Cerebellar nuclear complex (tissue), 1 donor: Measurements from ENCODE around the gene PURA.

Experiments
- DNase-seq, 2 experiments: peaks; one replicate each; lab custom pipeline; 2025; lab: John Stamatoyannopoulos, UW

The PURA gene

GRCh38 chr5:140109759-140110645, 3.9 kb upstream of the PURA start:
- no peak for DNase-seq

GRCh38 chr5:140110646-140110957, 3.3 kb upstream of the PURA start:
- DNase-seq = no peak

GRCh38 chr5:140111011-140111858, 2.7 kb upstream of the PURA start:
- no peak for DNase-seq

GRCh38 chr5:140111859-140112551, 1.9 kb upstream of the PURA start:
- no peak for DNase-seq

DNA sequence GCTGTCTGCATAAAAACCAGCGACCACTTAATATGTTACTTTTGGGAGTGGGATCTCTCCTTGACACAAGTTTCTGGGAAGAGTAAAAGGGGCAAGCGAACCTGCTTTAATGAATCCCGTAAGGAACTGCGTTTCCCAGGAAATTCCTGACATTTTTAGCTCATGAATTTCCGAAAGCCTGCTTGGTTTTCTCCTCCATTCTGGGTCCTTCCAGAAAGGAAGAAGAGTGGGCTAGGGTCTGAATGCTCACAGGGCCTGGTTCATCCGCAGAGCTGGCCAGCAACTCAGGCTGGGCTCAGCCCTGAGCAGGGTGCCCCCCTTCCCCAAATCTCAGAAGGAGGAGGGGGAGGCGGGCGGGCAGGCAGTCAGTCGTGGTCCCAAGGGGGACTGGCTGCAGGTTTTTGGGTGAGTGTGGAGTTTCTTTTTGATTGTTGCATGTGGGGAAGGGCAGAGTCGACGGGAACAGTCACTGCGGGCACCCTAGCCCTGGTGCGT, 1.2 kb upstream of the PURA start:
- DNase-seq = no peak

DNA sequence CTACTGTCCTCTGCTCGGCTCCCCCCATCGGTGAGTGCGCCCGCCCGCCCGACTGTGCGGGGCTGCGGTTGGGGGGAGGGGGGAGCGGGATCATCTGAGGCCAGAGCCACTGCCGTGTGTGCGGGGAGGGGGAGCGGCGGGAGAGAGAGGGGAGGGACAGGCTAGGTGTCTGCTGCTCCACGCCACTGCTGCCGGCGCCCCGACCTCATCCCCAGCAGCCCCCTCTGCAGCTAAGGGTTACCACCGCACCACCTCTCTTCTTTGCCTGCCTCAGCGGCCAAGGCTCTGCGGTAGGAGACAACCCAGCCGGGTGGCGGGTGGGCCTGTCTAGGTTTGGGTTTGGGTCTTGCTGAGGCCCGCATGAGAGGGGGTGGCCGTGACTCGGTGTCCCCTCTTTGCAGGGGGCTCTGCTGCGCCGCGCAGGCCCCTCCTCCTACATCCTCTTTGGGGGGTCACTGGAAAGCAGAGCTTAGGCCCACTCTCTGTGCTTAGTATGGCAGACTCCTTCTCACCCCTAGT, 670 bp upstream of the PURA start:
- DNase-seq = no peak

DNA sequence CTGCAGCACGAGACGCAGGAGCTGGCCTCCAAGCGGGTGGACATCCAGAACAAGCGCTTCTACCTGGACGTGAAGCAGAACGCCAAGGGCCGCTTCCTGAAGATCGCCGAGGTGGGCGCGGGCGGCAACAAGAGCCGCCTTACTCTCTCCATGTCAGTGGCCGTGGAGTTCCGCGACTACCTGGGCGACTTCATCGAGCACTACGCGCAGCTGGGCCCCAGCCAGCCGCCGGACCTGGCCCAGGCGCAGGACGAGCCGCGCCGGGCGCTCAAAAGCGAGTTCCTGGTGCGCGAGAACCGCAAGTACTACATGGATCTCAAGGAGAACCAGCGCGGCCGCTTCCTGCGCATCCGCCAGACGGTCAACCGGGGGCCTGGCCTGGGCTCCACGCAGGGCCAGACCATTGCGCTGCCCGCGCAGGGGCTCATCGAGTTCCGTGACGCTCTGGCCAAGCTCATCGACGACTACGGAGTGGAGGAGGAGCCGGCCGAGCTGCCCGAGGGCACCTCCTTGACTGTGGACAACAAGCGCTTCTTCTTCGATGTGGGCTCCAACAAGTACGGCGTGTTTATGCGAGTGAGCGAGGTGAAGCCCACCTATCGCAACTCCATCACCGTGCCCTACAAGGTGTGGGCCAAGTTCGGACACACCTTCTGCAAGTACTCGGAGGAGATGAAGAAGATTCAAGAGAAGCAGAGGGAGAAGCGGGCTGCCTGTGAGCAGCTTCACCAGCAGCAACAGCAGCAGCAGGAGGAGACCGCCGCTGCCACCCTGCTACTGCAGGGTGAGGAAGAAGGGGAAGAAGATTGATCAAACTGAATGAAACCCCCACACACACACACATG, 654 bp downstream of the PURA start:
- DNase-seq = no peak

DNA sequence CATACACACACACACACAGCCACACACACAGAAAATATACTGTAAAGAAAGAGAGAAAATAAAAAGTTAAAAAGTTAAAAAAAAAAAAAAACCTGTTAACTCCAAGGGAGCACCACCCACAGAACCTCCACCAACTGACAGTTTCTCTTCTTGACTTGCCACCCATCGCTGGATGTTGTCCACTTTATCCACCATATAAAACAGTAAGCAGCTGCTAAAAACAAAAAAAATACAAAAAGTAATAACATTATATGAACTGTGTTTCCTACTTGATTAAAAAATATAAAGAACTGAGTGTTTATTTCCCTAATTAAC, 1.2 kb downstream of the PURA start:
- no peak for DNase-seq

DNA sequence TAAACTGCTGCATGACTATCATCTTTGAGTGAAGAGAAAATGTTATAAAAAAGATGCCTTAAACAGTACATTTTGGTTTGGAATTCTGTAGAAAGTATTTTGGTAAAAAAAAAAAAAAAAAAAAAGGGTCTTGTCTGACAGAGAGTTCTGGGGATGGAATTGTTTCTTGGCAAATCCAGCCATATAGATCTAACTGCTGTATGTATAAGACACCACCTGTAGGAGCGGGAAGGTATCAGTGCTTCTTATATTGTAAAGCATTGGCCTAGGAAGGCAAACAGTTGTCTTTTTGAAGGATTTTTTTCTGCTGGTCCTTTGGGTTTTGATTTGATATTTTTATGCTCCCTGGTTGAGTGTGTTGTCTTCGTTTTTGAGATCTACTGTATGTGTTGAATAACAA, 2.8 kb downstream of the PURA start:
- no peak for DNase-seq

DNA sequence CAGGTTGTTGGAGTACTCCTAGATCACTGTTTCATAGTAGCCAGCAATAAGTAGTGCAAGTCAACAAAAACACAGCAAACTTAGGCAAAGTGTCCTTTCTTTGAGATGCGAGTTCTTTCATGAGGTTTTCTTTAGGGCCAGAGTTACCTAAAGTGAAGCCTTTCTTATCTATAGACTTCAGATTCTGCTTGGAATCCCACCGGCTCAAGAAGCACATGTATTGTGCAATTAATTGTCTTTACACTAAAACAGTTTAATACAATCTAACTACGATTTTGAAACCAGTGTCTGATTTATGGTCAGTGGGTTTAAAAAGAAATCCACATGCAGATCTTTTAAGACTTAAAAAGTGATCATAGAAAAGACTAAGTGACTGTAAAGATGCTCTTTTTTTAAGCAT, 3.6 kb downstream of the PURA start:
- DNase-seq = no peak

- DNase-seq = no peak
These were observed 4.5 kb downstream of the PURA start for GRCh38 chr5:140118302-140118936.

DNA sequence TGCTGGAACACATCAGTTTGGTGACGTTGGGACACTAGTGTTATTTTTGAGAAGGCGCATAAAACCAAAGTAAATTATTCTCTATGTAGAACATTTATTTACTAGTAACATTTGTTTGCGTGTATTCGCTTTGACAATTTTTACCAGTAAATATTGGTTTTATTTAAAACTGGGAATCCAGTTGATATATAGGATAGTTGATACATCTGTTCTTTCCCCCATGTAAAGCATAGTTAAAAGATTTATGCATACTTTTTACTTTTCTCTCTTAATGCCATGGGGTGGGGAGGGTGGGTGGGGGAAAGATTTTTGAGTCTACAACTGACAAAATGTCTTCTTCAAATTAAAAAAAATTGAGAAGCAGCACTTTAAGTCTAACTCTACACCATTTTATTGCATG, 11.7 kb downstream of the PURA start, which contains the start of gene IGIP:
Gene IGIP (plus strand): TSS at position 301 of the 400 bp plus-strand sequence. CDS start 2,540 bp downstream, outside the sequence.
- no peak for DNase-seq

DNA sequence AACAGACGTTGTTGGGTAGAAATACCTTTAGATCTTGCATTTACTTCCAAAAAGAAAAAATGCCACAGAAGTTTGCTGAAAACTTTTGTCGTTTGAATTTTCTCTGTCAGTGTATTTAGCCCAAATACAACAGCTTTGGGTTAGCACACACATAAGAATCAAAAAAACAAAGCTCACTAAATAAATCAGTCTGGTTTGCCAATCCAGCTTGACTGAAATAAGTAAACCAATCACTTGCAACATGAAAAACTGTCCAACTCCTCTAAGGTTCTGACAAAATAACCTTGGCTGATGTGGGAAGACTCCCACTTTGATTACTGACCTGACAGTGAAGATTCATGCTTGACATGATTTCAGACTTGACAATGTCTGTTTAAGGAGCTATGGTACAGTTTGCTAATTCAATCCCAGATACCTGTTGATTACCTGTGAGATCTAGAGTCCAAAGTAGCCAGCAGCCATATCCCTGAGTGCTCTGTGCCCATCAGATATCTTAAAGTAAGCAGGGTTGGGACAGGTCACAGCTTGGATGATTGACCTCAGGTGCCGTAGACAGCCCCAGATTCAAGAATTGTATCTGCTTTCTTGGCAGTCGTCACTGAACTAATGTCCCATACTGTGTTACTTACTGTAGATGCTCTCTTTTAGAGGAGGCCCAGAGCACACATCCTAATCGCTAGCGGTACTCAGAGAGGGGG, 12.6 kb downstream of the PURA start:
- no peak for DNase-seq

- DNase-seq = no peak
These were observed 14.5 kb downstream of the PURA start for GRCh38 chr5:140128376-140128775.

- DNase-seq = no peak
These were observed 17.2 kb downstream of the PURA start for GRCh38 chr5:140130949-140131733.

DNA sequence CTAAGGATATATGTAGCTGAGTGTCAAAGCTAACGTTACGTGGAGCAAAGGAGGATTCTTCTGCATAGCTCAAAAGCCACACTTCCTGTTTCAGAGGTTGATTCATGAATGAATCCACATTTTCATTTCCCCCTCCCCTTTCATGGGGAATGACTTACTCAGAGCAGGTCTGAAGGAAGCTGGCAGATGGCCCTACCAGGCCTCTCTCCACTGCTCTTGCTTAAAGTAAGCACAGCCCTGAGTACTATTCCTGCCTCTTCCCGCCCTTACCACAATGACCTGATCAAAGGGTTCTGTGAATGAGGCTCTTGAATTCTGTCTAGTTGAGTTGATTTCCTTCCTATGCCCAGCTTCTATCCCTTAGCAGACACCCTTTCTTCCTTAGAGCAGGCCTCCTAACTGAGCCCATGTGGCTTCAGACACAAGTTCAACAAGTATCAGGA, 18.1 kb downstream of the PURA start:
- no peak for DNase-seq

DNA sequence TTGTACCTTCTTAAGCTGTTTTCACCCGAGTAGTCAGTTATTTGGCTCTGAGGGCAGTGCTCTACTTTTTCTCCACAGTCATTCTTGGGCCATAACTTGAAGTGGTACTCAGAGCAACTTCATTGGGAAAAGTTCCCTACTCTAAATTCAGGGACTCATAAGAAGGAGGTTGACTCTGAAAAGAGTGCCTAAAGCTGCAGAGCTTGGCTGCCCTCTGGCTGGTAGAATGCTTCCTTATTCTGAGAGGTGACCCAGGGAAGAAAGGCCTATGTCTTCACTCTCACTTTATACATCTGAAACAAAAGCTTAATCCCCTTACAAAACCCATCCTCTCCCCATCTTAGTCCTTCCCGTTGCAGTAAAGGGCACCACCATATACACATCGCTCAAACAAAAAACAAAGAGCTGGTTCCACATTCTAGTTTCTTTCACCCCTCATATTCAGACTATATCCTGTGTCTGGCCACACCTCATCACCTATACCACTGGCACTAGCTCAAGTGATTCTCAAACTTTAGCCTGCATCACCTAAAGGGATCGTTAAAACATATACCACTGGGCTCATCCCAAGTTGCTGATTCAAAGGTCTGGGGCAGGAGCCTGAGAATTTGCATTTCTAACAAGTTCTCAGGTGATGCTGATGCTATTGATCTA, 19.7 kb downstream of the PURA start:
- DNase-seq = no peak

- DNase-seq = no peak
These were observed 20.5 kb downstream of the PURA start for GRCh38 chr5:140134277-140134935.
